K562 (cell line): Measurements from ENCODE around the gene SPIN1.

Experiments used
- BRF1 ChIP-seq: IDR thresholded peaks from 3 replicates; pipeline ENCODE4 v1.6.1; 2011; ENCODE audit warnings: borderline replicate concordance, mild to moderate bottlenecking; ENCODE audit not compliant: insufficient read length; ENCODE audit errors: extremely low read depth
- CREM ChIP-seq: IDR thresholded peaks from 2 replicates; pipeline ENCODE4 v1.6.1; 2014; ENCODE audit warnings: antibody characterized with exemption, low read depth
- CTCF ChIP-seq, 3 experiments: IDR thresholded peaks in 2 of 3; conservative IDR thresholded peaks in 1 of 3; 2 replicates each; pipeline ENCODE4 v1.5.1; 2011 to 2012; ENCODE audit warnings: low read length in 3 of 3, mild to moderate bottlenecking in 3 of 3, control low read depth in 2 of 3, improper control_type of control experiment in 1 of 3, inconsistent platforms in 1 of 3, low read depth in 1 of 3, mixed read lengths in 1 of 3, moderate library complexity in 1 of 3; ENCODE audit not compliant: insufficient read depth in 2 of 3
- FOXA1 ChIP-seq: fragments of 450-650 bp; IDR thresholded peaks from 2 replicates; pipeline ENCODE4 v1.6.1; 2016; ENCODE audit warnings: mild to moderate bottlenecking, borderline replicate concordance
- HIVEP1 ChIP-seq: fragments of 250-450 bp; sonication (Bioruptor Pico); IDR thresholded peaks from 2 replicates; pipeline ENCODE4 v1.4.0; 2020; ENCODE audit warnings: mild to moderate bottlenecking
- POLR2A ChIP-seq: fragments of 450-650 bp; conservative IDR thresholded peaks from 2 replicates; pipeline ENCODE4 v1.6.1; 2016
- TAF15 ChIP-seq: fragments of 200-400 bp; formaldehyde crosslinking; IDR thresholded peaks from 2 replicates; pipeline ENCODE4 v1.6.1; 2017; ENCODE audit warnings: mild to moderate bottlenecking, low read depth, low read length, moderate library complexity
- TAL1 ChIP-seq: fragments of 450-650 bp; IDR thresholded peaks from 2 replicates; pipeline ENCODE4 v1.6.1; 2016; ENCODE audit warnings: mild to moderate bottlenecking
- ZBTB17 ChIP-seq: fragments of 450-650 bp; formaldehyde crosslinking; IDR thresholded peaks from 2 replicates; pipeline ENCODE4 v1.4.0; 2020; ENCODE audit warnings: mild to moderate bottlenecking
- ZFP30 ChIP-seq: fragments of 250-450 bp; sonication (Bioruptor Pico); IDR thresholded peaks from 2 replicates; pipeline ENCODE4 v1.8.0; 2022; ENCODE audit warnings: moderate library complexity, mild to moderate bottlenecking, inconsistent platforms, borderline replicate concordance
- ZNF3 ChIP-seq: fragments of 250-450 bp; sonication (Bioruptor Pico); IDR thresholded peaks from 2 replicates; pipeline ENCODE4 v1.5.0; 2021; ENCODE audit warnings: mild to moderate bottlenecking, moderate library complexity

GRCh38 chr9:88501086-88501485 is 112.8 kb downstream of the SPIN1 start:
- TF ChIP-seq ZBTB17 (CRISPR knock-in tag) (no peak), HIVEP1 (CRISPR knock-in tag) (no peak), CTCF (IDR thresholded peaks at IDR 0.05 in 2 of 3, conservative IDR thresholded peaks at IDR 0.05 in 1 of 3; ENCODE audit: insufficient read depth in 2 of 3, low read depth in 1 of 3, low read length in 3 of 3) (no peak), BRF1 (no peak), CREM (no peak), FOXA1 (no peak), TAL1 (no peak), POLR2A (no peak), ZNF3 (no peak), ZFP30 (CRISPR knock-in tag) (no peak), TAF15 (no peak)
